Bronchial epithelial cell (primary cell): Measurements from ENCODE around the gene ANXA10. TPM values are rescaled to one million over a fixed set of nuclear protein-coding genes. Genes with fewer than 3 reads are reported as not detected.

ENCODE experiments used
- DNase-seq: peaks from one replicate; pipeline ENCODE4 v3.0.0-alpha.2; 2010; ENCODE audit warnings: low read depth
- FAIRE-seq: peaks from 2 replicates; lab custom pipeline; 2011; peaks lifted over from hg19 to GRCh38; lab: Jason Lieb, UNC
- H3K27me3 ChIP-seq: 2 replicates; pipeline ENCODE4 v1.5.1; 2011; ENCODE audit warnings: low read length; ENCODE audit not compliant: control insufficient read depth, insufficient read depth
- H3K36me3 ChIP-seq: 2 replicates; pipeline ENCODE4 v1.5.1; 2011; ENCODE audit warnings: low read length; ENCODE audit not compliant: control insufficient read depth, insufficient read depth
- H3K4me3 ChIP-seq: 2 replicates; pipeline ENCODE4 v1.5.1; 2011; ENCODE audit warnings: mild to moderate bottlenecking, low read depth, low read length, control low read depth
- total RNA-seq: library from RNA; depleted of rRNA; stranded (reverse); fragments of >200 nt; gene quantifications from 2 replicates; pipeline ENCODE4 v1.2.1, GENCODE V29; 2014
- TF ChIP-seq, protein P1 (sequence below): IDR thresholded peaks from 2 replicates; pipeline ENCODE4 v1.5.1; 2011; ENCODE audit warnings: mild to moderate bottlenecking, moderate library complexity, low read length, control low read depth, inconsistent platforms; ENCODE audit not compliant: insufficient read depth, severe bottlenecking

The ANXA10 gene
- total RNA-seq, 1 donor from 2014 or later, result 0.79 TPM

DNA sequence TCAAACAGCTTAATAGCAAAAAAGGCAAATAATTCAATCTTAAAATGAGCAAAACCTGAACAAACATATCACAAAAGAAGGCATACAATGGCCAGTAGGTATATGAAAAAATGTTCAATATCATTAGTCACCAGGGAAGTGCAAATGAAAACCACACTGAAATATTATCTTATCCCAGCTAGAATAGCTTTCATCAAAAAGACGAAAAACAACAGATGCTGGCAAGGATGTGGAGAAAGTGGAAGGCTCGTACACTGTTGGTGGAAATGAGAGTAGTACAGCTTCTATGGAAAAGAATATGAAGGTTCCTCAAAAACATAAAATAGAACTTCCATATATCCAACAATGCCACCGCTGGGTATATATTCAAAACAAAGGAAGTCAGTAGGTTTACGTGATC, 29.3 kb upstream of the ANXA10 start:
- H3K4me3 ChIP-seq, result no peak overlapping the region
- TF ChIP-seq, protein P1, sequence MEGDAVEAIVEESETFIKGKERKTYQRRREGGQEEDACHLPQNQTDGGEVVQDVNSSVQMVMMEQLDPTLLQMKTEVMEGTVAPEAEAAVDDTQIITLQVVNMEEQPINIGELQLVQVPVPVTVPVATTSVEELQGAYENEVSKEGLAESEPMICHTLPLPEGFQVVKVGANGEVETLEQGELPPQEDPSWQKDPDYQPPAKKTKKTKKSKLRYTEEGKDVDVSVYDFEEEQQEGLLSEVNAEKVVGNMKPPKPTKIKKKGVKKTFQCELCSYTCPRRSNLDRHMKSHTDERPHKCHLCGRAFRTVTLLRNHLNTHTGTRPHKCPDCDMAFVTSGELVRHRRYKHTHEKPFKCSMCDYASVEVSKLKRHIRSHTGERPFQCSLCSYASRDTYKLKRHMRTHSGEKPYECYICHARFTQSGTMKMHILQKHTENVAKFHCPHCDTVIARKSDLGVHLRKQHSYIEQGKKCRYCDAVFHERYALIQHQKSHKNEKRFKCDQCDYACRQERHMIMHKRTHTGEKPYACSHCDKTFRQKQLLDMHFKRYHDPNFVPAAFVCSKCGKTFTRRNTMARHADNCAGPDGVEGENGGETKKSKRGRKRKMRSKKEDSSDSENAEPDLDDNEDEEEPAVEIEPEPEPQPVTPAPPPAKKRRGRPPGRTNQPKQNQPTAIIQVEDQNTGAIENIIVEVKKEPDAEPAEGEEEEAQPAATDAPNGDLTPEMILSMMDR, result no peak
- no peak for DNase-seq
- H3K36me3 ChIP-seq, result no peaks in the 10 kb centered on the region
- H3K27me3 ChIP-seq, result no peaks in the 10 kb centered on the region
- no peak for FAIRE-seq

DNA sequence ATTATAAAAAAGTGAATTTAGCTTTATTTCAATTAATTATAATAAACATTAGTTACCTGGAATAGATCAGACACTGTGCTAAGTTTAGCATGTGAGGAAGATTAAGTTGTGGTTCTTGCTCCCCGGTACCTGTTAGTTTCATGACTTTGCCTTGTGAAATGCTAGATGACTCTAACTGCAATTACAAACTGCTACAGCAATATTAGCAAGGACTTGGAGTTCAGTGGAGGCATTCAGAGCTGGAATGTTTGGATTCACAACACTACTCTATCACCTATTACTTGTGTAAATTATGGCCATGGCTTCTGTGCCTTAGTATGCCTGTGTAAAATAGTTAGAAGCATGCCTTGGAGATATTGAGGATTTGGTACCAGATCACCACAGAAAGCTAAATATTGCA, 21.4 kb upstream of the ANXA10 start:
- Histone ChIP-seq H3K27me3 (no peaks in the 10 kb centered on the region), H3K4me3 (no peak overlapping the region), H3K36me3 (no peaks in the 10 kb centered on the region)
- FAIRE-seq (no peak), DNase-seq (peak; percentile 4)
- TF ChIP-seq, protein P1, result no peak

DNA sequence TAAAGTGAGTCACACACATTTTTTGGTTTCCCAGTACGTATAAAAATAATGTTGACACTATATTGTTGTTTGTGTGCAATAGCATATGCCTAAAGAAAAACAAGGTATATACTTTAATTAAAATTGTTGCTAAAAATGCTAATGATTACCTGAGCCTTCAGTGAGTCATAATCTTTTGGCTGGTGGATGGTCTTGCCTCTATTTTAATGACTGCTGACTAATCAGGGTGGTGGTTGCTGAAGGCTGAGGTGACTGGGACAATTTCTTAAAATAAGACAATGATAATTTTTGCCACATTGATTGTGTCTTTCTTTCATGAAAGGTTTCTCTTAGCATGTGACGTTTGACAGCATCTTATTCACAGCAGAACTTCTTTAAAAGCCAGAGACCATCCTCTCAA, 21.0 kb upstream of the ANXA10 start:
- peak; percentile 58 for DNase-seq
- Histone ChIP-seq H3K27me3 (no peaks in the 10 kb centered on the region), H3K4me3 (no peak overlapping the region), H3K36me3 (no peaks in the 10 kb centered on the region)
- TF ChIP-seq, protein P1, result no peak
- FAIRE-seq, result no peak

DNA sequence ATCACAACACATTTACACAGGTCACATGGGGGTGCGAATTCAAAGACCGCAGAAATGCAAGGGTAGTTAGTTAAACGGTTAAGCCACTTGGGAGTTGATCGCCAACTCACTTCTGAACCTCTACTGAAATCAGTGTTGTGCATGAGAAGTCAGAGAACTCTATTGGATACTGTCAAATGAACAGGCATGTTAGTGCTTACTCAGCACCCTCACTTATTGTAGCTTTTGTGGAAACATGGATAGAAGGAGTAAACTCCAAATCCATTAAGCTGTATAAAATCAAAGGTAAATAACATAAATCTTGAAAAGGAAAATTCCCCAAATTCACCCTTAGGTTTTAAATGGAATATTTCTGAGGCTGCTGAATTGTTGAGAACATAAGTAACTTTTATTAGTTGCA, 17.5 kb upstream of the ANXA10 start:
- TF ChIP-seq, protein P1, result no peak

DNA sequence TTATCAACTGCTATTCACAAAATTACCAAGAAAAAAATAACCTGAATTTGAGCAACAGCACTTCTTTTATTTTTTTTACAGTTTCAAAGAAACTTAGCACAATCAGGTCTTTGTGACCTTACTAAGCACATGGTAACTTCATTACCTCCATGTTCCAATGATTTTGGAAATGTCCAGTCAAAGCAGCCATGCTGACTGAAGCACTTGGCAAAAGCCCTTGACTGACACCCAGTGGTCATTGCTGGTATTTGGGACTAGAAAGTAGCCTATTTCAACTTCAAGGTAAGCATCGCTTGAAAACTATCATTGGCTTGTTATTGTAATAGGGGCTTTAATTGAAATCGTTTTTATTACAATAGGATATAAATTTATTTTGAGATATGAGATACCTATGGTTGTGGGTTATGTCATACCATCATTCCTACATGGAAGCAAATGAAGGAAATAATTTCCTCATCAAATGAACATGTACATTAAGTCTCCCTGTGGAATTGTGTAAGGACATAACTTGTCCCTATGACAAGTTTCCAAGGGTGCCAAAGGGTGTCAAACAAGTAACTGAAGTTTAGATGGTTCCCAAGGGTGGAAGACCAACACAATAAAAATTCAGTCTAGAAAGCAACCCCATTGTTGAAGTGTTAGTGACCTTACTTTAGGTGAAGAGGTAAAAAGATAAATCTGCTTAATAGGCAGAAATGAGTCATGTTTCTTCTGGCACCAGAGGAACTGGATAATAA, 15.2 kb upstream of the ANXA10 start:
- FAIRE-seq, result peak; percentile 98
- peak; percentile 76 for DNase-seq
- no peaks in the 10 kb centered on the region for H3K36me3 ChIP-seq
- TF ChIP-seq, protein P1, result peak; percentile 74
- H3K27me3 ChIP-seq, result no peaks in the 10 kb centered on the region
- H3K4me3 ChIP-seq, result no peak overlapping the region

More for the DNA sequence above, 17.5 kb upstream of the ANXA10 start:
- no peaks in the 10 kb centered on the region for H3K27me3 ChIP-seq
- H3K4me3 ChIP-seq, result no peak overlapping the region
- DNase-seq (no peak), FAIRE-seq (no peak)
- no peaks in the 10 kb centered on the region for H3K36me3 ChIP-seq
